HG03442 (cell line): ENCODE data around the gene ARF4.
A peak's percentile ranks its signal among the peaks of the same experiment; 100 is the strongest.

Source experiments
- ATAC-seq: cut with Tn5 transposase; IDR thresholded peaks from one replicate; pipeline ENCODE4 v1.9.1; 2021; ENCODE audit warnings: mild to moderate bottlenecking, moderate library complexity; ENCODE audit not compliant: unreplicated experiment

ARF4 gene

GRCh38 chr3:57582474-57583168, 14.5 kb downstream of the ARF4 start:
- ATAC-seq: no peak

- ATAC-seq: no peak
These were observed 19.3 kb downstream of the ARF4 start for GRCh38 chr3:57577801-57578200.

- no peak for ATAC-seq
These were observed 21.0 kb downstream of the ARF4 start for GRCh38 chr3:57575966-57576626.

GRCh38 chr3:57572096-57572495, 25.0 kb downstream of the ARF4 start:
- no peak for ATAC-seq

GRCh38 chr3:57570878-57571277, 26.3 kb downstream of the ARF4 start:
- no peak for ATAC-seq

GRCh38 chr3:57569859-57570450, 27.2 kb downstream of the ARF4 start:
- no peak for ATAC-seq

- ATAC-seq: no peak
These were observed 37.6 kb downstream of the ARF4 start for GRCh38 chr3:57559526-57559925.

DNA sequence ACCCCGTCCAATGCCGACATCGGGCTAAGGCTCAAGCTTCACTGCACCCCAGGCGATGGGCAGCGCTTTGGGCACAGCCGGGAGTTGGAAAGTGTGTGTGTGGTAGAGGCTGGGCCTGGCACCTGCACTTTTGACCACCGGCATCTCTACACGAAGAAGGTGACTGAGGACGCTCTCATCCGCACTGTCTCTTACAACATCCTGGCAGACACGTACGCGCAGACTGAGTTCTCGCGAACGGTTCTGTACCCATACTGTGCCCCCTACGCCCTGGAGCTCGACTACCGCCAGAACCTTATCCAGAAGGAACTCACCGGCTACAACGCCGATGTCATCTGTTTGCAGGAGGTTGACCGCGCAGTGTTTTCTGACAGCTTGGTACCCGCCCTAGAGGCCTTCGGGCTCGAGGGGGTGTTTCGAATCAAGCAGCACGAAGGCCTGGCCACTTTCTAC, 40.0 kb downstream of the ARF4 start:
- ATAC-seq: no peak

GRCh38 chr3:57556459-57557084, 40.6 kb downstream of the ARF4 start:
- peak; percentile 26 for ATAC-seq

- ATAC-seq: peak; percentile 75
These were observed 41.2 kb downstream of the ARF4 start, which contains the start of gene PDE12 for GRCh38 chr3:57555738-57556458. TSS of gene PDE12 (plus strand) at chr3:57556274. CDS start at chr3:57556380, 106 bp downstream.

DNA sequence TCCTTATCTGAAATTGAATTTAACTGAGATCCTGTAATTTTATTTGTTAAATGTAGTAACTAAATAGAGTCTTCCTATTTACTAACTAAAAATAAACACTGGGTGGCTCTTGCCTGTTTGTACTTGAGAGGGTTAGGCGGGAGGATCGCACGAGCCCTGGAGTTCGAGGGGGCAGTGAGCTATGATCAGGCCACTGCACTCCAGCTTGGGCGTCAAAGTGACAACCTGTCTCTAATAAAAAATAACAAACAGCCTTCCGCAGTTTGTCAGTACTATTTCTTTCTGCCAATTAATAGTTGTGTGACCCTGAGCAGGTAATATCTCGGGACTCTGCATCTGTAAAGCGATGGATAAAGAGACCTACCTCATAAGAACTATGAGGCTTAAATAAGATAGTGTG, 41.8 kb downstream of the ARF4 start:
- ATAC-seq: no peak

DNA sequence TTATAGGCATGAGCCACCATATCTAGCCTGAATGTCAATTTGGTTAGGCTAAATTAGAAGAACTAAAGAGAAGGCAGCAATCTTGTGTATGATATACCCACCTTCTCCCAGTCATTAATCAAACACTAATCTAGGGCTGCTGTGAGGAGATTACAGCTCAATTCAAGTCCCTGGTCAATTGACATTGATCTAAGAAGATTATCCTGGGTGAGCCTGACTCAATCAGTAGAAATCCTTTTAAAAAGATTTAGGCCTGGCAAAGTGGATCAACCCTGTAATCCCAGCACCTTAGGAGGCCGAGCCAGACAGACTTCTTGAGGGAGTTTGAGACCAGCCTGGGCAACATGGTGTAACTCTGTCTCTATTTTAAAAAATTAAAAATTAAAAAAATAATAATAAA, 50.5 kb downstream of the ARF4 start:
- no peak for ATAC-seq

DNA sequence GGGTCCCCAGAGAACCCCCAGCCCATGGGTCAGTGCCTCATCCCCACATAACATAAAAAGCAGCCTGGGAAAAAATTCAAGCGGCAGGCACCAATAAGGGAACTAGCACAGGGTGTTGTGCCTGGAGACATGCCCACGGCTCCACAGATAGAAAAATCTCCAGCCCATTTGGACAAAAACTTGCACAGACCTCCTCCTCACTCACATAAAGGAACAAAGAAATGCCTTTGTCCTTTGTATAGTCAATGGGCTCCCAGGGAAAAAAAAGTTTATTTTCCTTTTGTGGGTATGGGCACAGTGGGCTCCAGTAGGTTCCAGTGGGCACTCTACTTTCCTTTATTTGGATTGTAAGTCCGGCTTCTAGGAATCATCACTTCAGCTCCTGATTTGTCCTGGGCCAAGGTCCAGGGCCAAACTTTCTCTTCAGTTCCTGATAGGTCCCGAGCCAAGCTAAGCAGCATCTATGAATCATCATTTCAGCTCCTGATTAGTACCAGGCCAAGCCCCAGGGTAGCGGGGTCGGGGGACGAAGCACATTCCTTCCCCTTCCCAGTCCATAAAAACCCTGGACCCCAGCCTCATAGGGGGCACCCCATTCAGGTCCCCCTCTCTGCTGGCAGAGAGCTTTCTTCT, 51.4 kb downstream of the ARF4 start:
- no peak for ATAC-seq

- no peak for ATAC-seq
These were observed 52.7 kb downstream of the ARF4 start, which contains the start of gene DNAH12 for GRCh38 chr3:57544181-57545125. TSS of gene DNAH12 (minus strand) at chr3:57544344. CDS start at chr3:57542870, 1,474 bp downstream.

- ATAC-seq: no peak
These were observed 58.7 kb downstream of the ARF4 start for GRCh38 chr3:57538465-57538864.

DNA sequence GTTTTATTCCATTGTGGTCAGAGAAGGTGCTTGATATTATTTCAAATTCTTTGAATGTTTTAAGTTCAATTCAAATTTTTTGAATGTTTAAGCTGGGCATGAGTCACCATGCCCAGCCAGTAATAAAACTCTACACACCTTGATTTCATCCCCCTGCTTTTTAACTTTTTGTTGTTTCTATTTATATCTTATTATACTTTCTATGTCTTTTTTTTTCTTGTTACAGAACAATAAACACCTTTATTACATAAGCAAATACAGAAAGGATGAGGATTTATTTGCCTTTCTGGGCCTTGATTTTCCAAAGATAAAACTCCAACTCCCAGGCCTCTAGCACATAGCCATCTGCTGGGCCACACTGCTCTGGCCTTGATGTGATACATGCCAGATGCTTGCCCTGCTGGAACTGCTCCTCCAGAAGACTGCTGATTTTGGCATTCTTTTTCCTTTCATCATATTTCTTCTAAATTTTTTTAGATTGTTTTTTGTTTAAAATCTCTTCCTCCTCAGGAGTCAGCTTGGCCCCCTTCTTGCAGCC, 67.0 kb downstream of the ARF4 start:
- ATAC-seq: no peak
